Measurements from ENCODE around the gene MIGA2. TPM values are rescaled to one million over a fixed set of nuclear protein-coding genes. Genes with fewer than 3 reads are reported as not detected.

The MIGA2 gene
- total and polyA plus RNA-seq, 9 of the 15 experiments (the other 6 are each of a cell fraction or from before 2014, with no cell fraction given): 0.15 to 54.1 (median 18.0) TPM

DNA sequence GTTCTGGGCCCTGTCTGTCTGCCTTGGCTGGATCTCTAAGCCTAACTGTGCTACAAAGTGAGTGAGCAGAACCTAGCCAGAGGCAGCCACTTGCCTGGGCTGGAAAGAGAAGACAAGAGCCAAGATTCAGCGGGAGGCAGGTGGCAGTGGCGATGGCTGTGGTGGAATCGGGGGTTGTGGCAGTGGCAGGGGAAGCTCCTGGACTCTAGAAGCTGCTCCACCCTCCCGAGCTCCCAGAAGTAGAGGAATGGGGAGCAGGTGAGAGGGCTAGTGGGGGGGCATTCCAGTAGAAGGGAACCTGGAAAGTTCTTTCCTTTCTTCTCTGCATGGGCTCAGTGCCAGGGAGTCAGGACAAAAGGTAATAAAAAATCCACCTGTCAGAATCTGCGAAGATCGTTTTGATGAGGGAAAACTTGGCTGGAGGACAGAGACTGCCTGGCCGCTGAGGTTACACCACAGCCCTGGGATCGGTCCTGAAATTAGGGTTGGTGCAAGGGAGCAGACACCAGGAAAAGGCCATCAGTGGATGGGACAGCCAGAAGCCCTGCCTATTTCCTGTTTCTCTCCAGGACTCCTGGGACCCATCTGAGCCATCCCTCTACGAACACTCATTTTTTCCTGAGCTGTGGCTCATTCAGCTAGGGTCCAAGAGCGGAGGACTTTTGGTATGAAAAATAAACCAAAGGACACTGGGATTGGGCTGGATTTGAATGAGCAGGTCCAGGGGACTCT lies 72.5 kb downstream of the MIGA2 start:
- no peaks in the 10 kb centered on the region for H3K9me1 ChIP-seq (ENCODE audit: control insufficient read depth, insufficient read depth, low read length)
- FAIRE-seq: no peak
- peak overlapping the region in 1 of 2 experiments; percentile 31; a peak in 1 of 4 replicates for H3K9ac ChIP-seq (ENCODE audit: insufficient read depth in 1 of 2, low read depth in 2 of 2, low read length in 2 of 2)
- peaks cover 12 to 53% of the 10 kb centered on the region in 2 experiments for H3K4me1 ChIP-seq (replicated peaks in 1 of 2; ENCODE audit: control insufficient read depth in 2 of 2, insufficient read depth in 2 of 2, low read length in 2 of 2)
- no peaks in the 10 kb centered on the region for H3K27me3 ChIP-seq (ENCODE audit: control insufficient read depth in 2 of 2, insufficient read depth in 2 of 2, low read length in 2 of 2)
- in situ Hi-C loops (cut with MboI): no loop called here
- H4K20me1 ChIP-seq (replicated peaks; ENCODE audit: control insufficient read depth, insufficient read depth, low read length): no peaks in the 10 kb centered on the region
- no peak for DNase-seq (ENCODE audit: extremely low read depth in 1 of 4, low spot score in 3 of 4)
- ChIA-PET POLR2A (interaction anchor here (0.6 to 2.0 kb wide), 3 partner anchors 11 to 137 kb away, joined by 3 to 11 read pairs (median 3); no protein-coding TSS in a partner anchor), CTCF (ENCODE audit: low intra/inter-chr PET ratio) (no interaction called here)
- peaks cover 3% of the 10 kb centered on the region; the same call in 1 of the 3 replicates for H3K36me3 ChIP-seq (ENCODE audit: control insufficient read depth, insufficient read depth, low read length)
- 69% methylated on average over 8 of the region's 10 CpGs for WGBS (ENCODE audit: insufficient coverage, low coverage, missing lambda C conversion rate)
- no peak overlapping the region for H3K4me2 ChIP-seq (ENCODE audit: insufficient read depth, low read length)
- no peak overlapping the region for H3K4me3 ChIP-seq
- H3K27ac ChIP-seq (ENCODE audit: extremely low read depth, low read depth, low read length): no peak overlapping the region
- H3K79me2 ChIP-seq (ENCODE audit: control insufficient read depth, insufficient read depth, low read length): peaks cover 30% of the 10 kb centered on the region
- ATAC-seq: no peak
- TF ChIP-seq ETV5 (CRISPR knock-in tag; IDR thresholded peaks at IDR 0.05; ENCODE audit: low read depth) (no peak), ZNF224 (CRISPR knock-in tag; IDR thresholded peaks at IDR 0.05) (no peak), ELF1 (tag; IDR thresholded peaks at IDR 0.05) (no peak), PPARD (CRISPR knock-in tag; IDR thresholded peaks at IDR 0.05) (no peak), HMGN3 (IDR thresholded peaks at IDR 0.05; ENCODE audit: borderline replicate concordance, extremely low read depth, insufficient read length, low read depth, low read length) (no peak), ARID1B (IDR thresholded peaks at IDR 0.05) (no peak), TAF1 (IDR thresholded peaks at IDR 0.05; ENCODE audit: control insufficient read depth, extremely low read depth, insufficient read depth, low read length, severe bottlenecking) (no peak), PHF8 (IDR thresholded peaks at IDR 0.05; ENCODE audit: borderline replicate concordance, low read length) (no peak), FOXJ3 (CRISPR knock-in tag; IDR thresholded peaks at IDR 0.05) (no peak), TOE1 (IDR thresholded peaks at IDR 0.05; ENCODE audit: borderline replicate concordance) (no peak), TOE1 (CRISPR knock-in tag; IDR thresholded peaks at IDR 0.05; ENCODE audit: borderline replicate concordance, low read depth) (no peak), FOXP1 (CRISPR knock-in tag; IDR thresholded peaks at IDR 0.05) (no peak), FUS (optimal IDR thresholded peaks at IDR 0.05; ENCODE audit: low read depth, low read length) (no peak), RBM15 (IDR thresholded peaks at IDR 0.05; ENCODE audit: insufficient read depth, low read length) (no peak)
- TF ChIP-seq, protein P1, sequence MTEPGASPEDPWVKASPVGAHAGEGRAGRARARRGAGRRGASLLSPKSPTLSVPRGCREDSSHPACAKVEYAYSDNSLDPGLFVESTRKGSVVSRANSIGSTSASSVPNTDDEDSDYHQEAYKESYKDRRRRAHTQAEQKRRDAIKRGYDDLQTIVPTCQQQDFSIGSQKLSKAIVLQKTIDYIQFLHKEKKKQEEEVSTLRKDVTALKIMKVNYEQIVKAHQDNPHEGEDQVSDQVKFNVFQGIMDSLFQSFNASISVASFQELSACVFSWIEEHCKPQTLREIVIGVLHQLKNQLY (CRISPR knock-in tag; conservative IDR thresholded peaks at IDR 0.05): no peak
- TF ChIP-seq, protein P2, sequence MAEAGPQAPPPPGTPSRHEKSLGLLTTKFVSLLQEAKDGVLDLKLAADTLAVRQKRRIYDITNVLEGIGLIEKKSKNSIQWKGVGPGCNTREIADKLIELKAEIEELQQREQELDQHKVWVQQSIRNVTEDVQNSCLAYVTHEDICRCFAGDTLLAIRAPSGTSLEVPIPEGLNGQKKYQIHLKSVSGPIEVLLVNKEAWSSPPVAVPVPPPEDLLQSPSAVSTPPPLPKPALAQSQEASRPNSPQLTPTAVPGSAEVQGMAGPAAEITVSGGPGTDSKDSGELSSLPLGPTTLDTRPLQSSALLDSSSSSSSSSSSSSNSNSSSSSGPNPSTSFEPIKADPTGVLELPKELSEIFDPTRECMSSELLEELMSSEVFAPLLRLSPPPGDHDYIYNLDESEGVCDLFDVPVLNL (CRISPR knock-in tag; IDR thresholded peaks at IDR 0.05; ENCODE audit: low read depth): no peak
- TF ChIP-seq, protein P3, sequence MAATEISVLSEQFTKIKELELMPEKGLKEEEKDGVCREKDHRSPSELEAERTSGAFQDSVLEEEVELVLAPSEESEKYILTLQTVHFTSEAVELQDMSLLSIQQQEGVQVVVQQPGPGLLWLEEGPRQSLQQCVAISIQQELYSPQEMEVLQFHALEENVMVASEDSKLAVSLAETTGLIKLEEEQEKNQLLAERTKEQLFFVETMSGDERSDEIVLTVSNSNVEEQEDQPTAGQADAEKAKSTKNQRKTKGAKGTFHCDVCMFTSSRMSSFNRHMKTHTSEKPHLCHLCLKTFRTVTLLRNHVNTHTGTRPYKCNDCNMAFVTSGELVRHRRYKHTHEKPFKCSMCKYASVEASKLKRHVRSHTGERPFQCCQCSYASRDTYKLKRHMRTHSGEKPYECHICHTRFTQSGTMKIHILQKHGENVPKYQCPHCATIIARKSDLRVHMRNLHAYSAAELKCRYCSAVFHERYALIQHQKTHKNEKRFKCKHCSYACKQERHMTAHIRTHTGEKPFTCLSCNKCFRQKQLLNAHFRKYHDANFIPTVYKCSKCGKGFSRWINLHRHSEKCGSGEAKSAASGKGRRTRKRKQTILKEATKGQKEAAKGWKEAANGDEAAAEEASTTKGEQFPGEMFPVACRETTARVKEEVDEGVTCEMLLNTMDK (IDR thresholded peaks at IDR 0.05; ENCODE audit: borderline replicate concordance, insufficient read depth, low read depth, low read length, poor library complexity, severe bottlenecking): no peak
- no TSS peak for BruUV-seq (replicated peaks)
- intact Hi-C loops (cut with micrococcal nuclease): no loop called here
- no peak overlapping the region for H2AFZ ChIP-seq (ENCODE audit: low read depth, low read length)
- H3K9me3 ChIP-seq (replicated peaks; ENCODE audit: control insufficient read depth, insufficient read depth, low read depth, low read length): no peaks in the 10 kb centered on the region
